Liver (tissue), 3 donors: ENCODE measurements around the gene OTOP2.

ENCODE experiments used
- MAX ChIP-seq: IDR thresholded peaks from 2 replicates; pipeline ENCODE4 v1.6.1; 2016; ENCODE audit warnings: antibody characterized with exemption
- TAF1 ChIP-seq: conservative IDR thresholded peaks from 2 replicates; pipeline ENCODE4 v1.6.1; 2016; ENCODE audit warnings: antibody characterized with exemption, mild to moderate bottlenecking
- ZBTB33 ChIP-seq: IDR thresholded peaks from 2 replicates; pipeline ENCODE4 v1.6.1; 2016; ENCODE audit warnings: antibody characterized with exemption
- TF ChIP-seq, protein P1 (sequence below): fragments of 150-350 bp; IDR thresholded peaks from 2 replicates; pipeline ENCODE4 v1.5.1; 2017; ENCODE audit warnings: improper control_type of control experiment, low read depth, low read length; ENCODE audit not compliant: missing input control
- TF ChIP-seq, protein P2 (sequence below): IDR thresholded peaks from 2 replicates; pipeline ENCODE4 v1.6.1; 2016; ENCODE audit warnings: antibody characterized with exemption
- donor health status: healthy.
- donor health status: healthy.

DNA sequence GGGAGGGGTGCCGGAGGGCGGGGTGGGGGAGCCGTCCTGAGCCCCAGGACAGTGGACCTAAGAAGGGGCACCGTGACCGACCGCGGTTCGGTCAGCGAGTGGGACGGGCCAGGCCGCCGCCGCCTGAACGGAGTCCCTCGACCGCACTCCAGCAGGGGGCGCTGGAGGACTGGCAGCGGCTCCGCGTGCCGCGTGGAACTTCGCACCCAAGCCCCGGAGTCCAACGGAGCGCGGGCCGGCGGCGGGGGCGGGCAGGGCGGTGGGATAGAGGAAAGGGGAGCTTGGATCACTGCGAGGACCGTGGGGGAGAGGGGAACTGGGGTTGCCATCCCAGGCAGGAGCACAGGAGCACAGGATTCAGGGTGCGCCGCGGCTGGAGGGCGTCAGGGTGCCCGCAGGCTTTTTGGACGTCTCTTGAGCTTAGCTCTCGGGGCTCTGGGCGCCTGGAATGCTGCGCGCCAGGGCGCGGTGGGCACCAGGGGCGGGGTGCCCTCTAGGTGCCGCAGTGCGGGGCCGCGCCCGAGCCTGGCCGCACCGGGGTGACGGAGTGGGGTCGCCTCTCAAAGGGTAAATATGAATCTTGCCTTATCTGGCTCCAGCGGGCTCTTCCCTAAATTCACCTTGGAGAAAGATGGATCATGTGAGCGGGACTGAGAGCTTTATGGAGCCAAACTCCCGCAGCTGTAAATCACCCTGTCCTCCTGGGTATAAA, 379 bp upstream of the OTOP2 start:
- TF ChIP-seq TAF1 (no peak), MAX (no peak), ZBTB33 (no peak)
- TF ChIP-seq, protein P1, sequence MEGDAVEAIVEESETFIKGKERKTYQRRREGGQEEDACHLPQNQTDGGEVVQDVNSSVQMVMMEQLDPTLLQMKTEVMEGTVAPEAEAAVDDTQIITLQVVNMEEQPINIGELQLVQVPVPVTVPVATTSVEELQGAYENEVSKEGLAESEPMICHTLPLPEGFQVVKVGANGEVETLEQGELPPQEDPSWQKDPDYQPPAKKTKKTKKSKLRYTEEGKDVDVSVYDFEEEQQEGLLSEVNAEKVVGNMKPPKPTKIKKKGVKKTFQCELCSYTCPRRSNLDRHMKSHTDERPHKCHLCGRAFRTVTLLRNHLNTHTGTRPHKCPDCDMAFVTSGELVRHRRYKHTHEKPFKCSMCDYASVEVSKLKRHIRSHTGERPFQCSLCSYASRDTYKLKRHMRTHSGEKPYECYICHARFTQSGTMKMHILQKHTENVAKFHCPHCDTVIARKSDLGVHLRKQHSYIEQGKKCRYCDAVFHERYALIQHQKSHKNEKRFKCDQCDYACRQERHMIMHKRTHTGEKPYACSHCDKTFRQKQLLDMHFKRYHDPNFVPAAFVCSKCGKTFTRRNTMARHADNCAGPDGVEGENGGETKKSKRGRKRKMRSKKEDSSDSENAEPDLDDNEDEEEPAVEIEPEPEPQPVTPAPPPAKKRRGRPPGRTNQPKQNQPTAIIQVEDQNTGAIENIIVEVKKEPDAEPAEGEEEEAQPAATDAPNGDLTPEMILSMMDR = peak; percentile 61
- TF ChIP-seq, protein P2, sequence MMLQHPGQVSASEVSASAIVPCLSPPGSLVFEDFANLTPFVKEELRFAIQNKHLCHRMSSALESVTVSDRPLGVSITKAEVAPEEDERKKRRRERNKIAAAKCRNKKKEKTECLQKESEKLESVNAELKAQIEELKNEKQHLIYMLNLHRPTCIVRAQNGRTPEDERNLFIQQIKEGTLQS = no peak
